SK-N-SH treated with all-trans-retinoic acid at 6 μM for 48 hours (cell line): Measurements from ENCODE around the gene CCR6.

Experiments
- ATAC-seq: fragments of 200-7000 bp; cut with Tn5 transposase; 3 replicates; pipeline ENCODE4 v1.9.1; 2020; ENCODE audit warnings: mild to moderate bottlenecking, moderate library complexity
- ARNTL ChIP-seq: fragments of 450-650 bp; formaldehyde crosslinking; IDR thresholded peaks from 2 replicates; pipeline ENCODE4 v1.5.0; 2020; ENCODE audit warnings: low read depth, mild to moderate bottlenecking, moderate library complexity, borderline replicate concordance
- BACH2 ChIP-seq: fragments of 250-450 bp; sonication (Bioruptor Pico); IDR thresholded peaks from 2 replicates; pipeline ENCODE4 v1.9.0; 2021; ENCODE audit warnings: mild to moderate bottlenecking, borderline replicate concordance
- CSDC2 ChIP-seq: fragments of 250-450 bp; sonication (Bioruptor Pico); IDR thresholded peaks from 2 replicates; pipeline ENCODE4 v1.5.0; 2020; ENCODE audit warnings: mild to moderate bottlenecking, moderate library complexity
- ESRRG ChIP-seq: fragments of 250-450 bp; sonication (Bioruptor Pico); IDR thresholded peaks from 2 replicates; pipeline ENCODE4 v1.6.1; 2021; ENCODE audit warnings: mild to moderate bottlenecking
- GLIS3 ChIP-seq: fragments of 250-450 bp; sonication (Bioruptor Pico); IDR thresholded peaks from 2 replicates; pipeline ENCODE4 v1.5.0; 2020; ENCODE audit warnings: mild to moderate bottlenecking, moderate library complexity
- ISL1 ChIP-seq: fragments of 250-450 bp; sonication (Bioruptor Pico); IDR thresholded peaks from 2 replicates; pipeline ENCODE4 v2.1.2; 2022; ENCODE audit warnings: mild to moderate bottlenecking, moderate library complexity
- PPARA ChIP-seq: fragments of 250-450 bp; sonication (Bioruptor Pico); IDR thresholded peaks from 2 replicates; pipeline ENCODE4 v1.5.0; 2020; ENCODE audit warnings: mild to moderate bottlenecking, borderline replicate concordance
- SNAI2 ChIP-seq: fragments of 250-450 bp; sonication (Bioruptor Pico); IDR thresholded peaks from 2 replicates; pipeline ENCODE4 v1.5.0; 2020; ENCODE audit warnings: mild to moderate bottlenecking, moderate library complexity
- TCF4 ChIP-seq: fragments of 250-450 bp; sonication (Bioruptor Pico); IDR thresholded peaks from 2 replicates; pipeline ENCODE4 v1.8.0; 2021; ENCODE audit warnings: mild to moderate bottlenecking, moderate library complexity, borderline replicate concordance
- TOX ChIP-seq: fragments of 250-450 bp; sonication (Bioruptor Pico); IDR thresholded peaks from 2 replicates; pipeline ENCODE4 v1.8.0; 2021; ENCODE audit warnings: mild to moderate bottlenecking, moderate library complexity, borderline replicate concordance
- ZC3H10 ChIP-seq: fragments of 250-450 bp; sonication (Bioruptor Pico); IDR thresholded peaks from 2 replicates; pipeline ENCODE4 v1.5.1; 2021; ENCODE audit warnings: mild to moderate bottlenecking, moderate library complexity
- ZFP3 ChIP-seq: fragments of 250-450 bp; sonication (Bioruptor Pico); IDR thresholded peaks from 2 replicates; pipeline ENCODE4 v1.5.0; 2020; ENCODE audit warnings: mild to moderate bottlenecking, moderate library complexity
- ZFP30 ChIP-seq: fragments of 450-650 bp; formaldehyde crosslinking; IDR thresholded peaks from 2 replicates; pipeline ENCODE4 v1.5.0; 2022; ENCODE audit warnings: mild to moderate bottlenecking, moderate library complexity
- ZNF565 ChIP-seq: fragments of 450-650 bp; formaldehyde crosslinking; conservative IDR thresholded peaks from 2 replicates; pipeline ENCODE4 v1.5.0; 2020; ENCODE audit warnings: low read depth, mild to moderate bottlenecking, moderate library complexity
- ZNF70 ChIP-seq: fragments of 450-650 bp; formaldehyde crosslinking; IDR thresholded peaks from 2 replicates; pipeline ENCODE4 v1.5.0; 2020; ENCODE audit warnings: mild to moderate bottlenecking, moderate library complexity
- ZNF8 ChIP-seq: fragments of 450-650 bp; formaldehyde crosslinking; IDR thresholded peaks from 2 replicates; pipeline ENCODE4 v1.5.0; 2020; ENCODE audit warnings: mild to moderate bottlenecking, moderate library complexity
- TF ChIP-seq, protein P1 (sequence below): fragments of 250-450 bp; sonication (Bioruptor Pico); IDR thresholded peaks from 2 replicates; pipeline ENCODE4 v1.5.0; 2020; ENCODE audit warnings: mild to moderate bottlenecking, moderate library complexity
- TF ChIP-seq, protein P2 (sequence below): fragments of 250-450 bp; sonication (Bioruptor Pico); IDR thresholded peaks from 2 replicates; pipeline ENCODE4 v1.8.0; 2021; ENCODE audit warnings: low read depth, mild to moderate bottlenecking, moderate library complexity, borderline replicate concordance
- TF ChIP-seq, protein P3 (sequence below): fragments of 250-450 bp; sonication (Bioruptor Pico); IDR thresholded peaks from 2 replicates; pipeline ENCODE4 v1.8.0; 2020; ENCODE audit warnings: mild to moderate bottlenecking, moderate library complexity, borderline replicate concordance
- TF ChIP-seq, protein P4 (sequence below): fragments of 250-450 bp; sonication (Bioruptor Pico); IDR thresholded peaks from 2 replicates; pipeline ENCODE4 v1.5.1; 2021; ENCODE audit warnings: mild to moderate bottlenecking, moderate library complexity
- TF ChIP-seq, protein P5 (sequence below): fragments of 250-450 bp; sonication (Bioruptor Pico); IDR thresholded peaks from 2 replicates; pipeline ENCODE4 v1.5.1; 2020; ENCODE audit warnings: low read depth, mild to moderate bottlenecking, moderate library complexity

Gene CCR6

DNA sequence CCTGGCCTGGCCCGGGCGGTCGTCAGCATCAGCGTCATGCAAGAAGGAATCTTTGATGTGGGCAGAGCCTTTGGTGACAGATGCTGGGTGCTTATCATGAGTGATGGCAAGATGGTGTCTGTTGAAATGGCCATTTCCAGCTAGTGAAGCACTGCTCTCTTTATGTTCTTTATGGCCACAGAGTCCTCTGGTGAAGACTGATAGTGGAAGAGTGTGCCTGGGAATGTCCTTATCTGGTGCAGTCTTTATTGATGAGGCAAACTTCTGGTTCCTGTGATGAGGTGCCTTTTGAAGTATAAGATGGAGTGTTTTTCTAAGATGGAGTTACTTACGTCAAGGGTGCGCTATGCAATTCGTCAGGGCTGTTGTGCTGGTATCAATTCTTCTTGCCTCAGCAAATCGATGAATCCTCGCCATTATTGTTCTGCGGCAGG is 22.6 kb upstream of the CCR6 start:
- TF ChIP-seq SNAI2 (CRISPR knock-in tag) (no peak), ISL1 (CRISPR knock-in tag) (no peak), TOX (CRISPR knock-in tag) (no peak), ARNTL (CRISPR knock-in tag) (no peak), CSDC2 (no peak), ZFP3 (CRISPR knock-in tag) (no peak), ZC3H10 (CRISPR knock-in tag) (no peak), ZNF8 (CRISPR knock-in tag) (no peak), ZFP30 (no peak), ZNF70 (CRISPR knock-in tag) (no peak), BACH2 (CRISPR knock-in tag) (no peak), PPARA (CRISPR knock-in tag) (no peak)
- TF ChIP-seq, protein P1, sequence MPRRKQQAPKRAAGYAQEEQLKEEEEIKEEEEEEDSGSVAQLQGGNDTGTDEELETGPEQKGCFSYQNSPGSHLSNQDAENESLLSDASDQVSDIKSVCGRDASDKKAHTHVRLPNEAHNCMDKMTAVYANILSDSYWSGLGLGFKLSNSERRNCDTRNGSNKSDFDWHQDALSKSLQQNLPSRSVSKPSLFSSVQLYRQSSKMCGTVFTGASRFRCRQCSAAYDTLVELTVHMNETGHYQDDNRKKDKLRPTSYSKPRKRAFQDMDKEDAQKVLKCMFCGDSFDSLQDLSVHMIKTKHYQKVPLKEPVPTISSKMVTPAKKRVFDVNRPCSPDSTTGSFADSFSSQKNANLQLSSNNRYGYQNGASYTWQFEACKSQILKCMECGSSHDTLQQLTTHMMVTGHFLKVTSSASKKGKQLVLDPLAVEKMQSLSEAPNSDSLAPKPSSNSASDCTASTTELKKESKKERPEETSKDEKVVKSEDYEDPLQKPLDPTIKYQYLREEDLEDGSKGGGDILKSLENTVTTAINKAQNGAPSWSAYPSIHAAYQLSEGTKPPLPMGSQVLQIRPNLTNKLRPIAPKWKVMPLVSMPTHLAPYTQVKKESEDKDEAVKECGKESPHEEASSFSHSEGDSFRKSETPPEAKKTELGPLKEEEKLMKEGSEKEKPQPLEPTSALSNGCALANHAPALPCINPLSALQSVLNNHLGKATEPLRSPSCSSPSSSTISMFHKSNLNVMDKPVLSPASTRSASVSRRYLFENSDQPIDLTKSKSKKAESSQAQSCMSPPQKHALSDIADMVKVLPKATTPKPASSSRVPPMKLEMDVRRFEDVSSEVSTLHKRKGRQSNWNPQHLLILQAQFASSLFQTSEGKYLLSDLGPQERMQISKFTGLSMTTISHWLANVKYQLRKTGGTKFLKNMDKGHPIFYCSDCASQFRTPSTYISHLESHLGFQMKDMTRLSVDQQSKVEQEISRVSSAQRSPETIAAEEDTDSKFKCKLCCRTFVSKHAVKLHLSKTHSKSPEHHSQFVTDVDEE (CRISPR knock-in tag) = no peak
- TF ChIP-seq, protein P2, sequence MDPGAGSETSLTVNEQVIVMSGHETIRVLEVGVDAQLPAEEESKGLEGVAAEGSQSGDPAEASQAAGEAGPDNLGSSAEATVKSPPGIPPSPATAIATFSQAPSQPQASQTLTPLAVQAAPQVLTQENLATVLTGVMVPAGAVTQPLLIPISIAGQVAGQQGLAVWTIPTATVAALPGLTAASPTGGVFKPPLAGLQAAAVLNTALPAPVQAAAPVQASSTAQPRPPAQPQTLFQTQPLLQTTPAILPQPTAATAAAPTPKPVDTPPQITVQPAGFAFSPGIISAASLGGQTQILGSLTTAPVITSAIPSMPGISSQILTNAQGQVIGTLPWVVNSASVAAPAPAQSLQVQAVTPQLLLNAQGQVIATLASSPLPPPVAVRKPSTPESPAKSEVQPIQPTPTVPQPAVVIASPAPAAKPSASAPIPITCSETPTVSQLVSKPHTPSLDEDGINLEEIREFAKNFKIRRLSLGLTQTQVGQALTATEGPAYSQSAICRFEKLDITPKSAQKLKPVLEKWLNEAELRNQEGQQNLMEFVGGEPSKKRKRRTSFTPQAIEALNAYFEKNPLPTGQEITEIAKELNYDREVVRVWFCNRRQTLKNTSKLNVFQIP (CRISPR knock-in tag) = no peak
- TF ChIP-seq, protein P3, sequence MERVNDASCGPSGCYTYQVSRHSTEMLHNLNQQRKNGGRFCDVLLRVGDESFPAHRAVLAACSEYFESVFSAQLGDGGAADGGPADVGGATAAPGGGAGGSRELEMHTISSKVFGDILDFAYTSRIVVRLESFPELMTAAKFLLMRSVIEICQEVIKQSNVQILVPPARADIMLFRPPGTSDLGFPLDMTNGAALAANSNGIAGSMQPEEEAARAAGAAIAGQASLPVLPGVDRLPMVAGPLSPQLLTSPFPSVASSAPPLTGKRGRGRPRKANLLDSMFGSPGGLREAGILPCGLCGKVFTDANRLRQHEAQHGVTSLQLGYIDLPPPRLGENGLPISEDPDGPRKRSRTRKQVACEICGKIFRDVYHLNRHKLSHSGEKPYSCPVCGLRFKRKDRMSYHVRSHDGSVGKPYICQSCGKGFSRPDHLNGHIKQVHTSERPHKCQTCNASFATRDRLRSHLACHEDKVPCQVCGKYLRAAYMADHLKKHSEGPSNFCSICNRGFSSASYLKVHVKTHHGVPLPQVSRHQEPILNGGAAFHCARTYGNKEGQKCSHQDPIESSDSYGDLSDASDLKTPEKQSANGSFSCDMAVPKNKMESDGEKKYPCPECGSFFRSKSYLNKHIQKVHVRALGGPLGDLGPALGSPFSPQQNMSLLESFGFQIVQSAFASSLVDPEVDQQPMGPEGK = no peak
- TF ChIP-seq, protein P4, sequence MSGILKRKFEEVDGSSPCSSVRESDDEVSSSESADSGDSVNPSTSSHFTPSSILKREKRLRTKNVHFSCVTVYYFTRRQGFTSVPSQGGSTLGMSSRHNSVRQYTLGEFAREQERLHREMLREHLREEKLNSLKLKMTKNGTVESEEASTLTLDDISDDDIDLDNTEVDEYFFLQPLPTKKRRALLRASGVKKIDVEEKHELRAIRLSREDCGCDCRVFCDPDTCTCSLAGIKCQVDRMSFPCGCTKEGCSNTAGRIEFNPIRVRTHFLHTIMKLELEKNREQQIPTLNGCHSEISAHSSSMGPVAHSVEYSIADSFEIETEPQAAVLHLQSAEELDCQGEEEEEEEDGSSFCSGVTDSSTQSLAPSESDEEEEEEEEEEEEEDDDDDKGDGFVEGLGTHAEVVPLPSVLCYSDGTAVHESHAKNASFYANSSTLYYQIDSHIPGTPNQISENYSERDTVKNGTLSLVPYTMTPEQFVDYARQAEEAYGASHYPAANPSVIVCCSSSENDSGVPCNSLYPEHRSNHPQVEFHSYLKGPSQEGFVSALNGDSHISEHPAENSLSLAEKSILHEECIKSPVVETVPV (CRISPR knock-in tag) = no peak
- no peak for ATAC-seq

DNA sequence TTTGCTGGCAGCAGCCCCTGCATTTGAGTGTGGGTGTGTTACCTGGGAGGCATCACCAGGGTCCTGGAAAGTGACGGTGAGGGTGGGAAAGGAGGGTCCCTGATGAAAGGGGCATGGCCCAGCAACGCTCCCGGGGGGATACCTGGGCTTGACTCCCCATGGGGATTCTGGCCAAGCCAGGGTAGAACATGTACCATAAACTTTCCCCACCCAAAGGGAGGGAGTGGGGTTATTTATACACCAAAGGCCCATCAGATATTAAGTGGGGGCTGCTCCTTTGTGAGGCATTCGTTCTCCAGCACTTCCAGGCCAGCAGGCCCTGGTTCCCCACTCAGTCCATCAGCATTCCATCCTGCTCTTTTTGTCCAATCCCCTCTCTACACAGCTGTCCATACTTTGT is 20.6 kb upstream of the CCR6 start:
- TF ChIP-seq, protein P3 = no peak
- no peak for TF ChIP-seq ZFP3 (CRISPR knock-in tag)
- no peak for TF ChIP-seq ESRRG (CRISPR knock-in tag)
- TF ChIP-seq ZC3H10 (CRISPR knock-in tag) = no peak
- TF ChIP-seq, protein P4 (CRISPR knock-in tag) = no peak
- no peak for TF ChIP-seq TOX (CRISPR knock-in tag)
- no peak for TF ChIP-seq ARNTL (CRISPR knock-in tag)
- TF ChIP-seq ZFP30 = no peak
- TF ChIP-seq ZNF565 (CRISPR knock-in tag) = no peak
- no peak for TF ChIP-seq CSDC2
- TF ChIP-seq GLIS3 (CRISPR knock-in tag) = no peak
- no peak for TF ChIP-seq ZNF8 (CRISPR knock-in tag)
- TF ChIP-seq, protein P5, sequence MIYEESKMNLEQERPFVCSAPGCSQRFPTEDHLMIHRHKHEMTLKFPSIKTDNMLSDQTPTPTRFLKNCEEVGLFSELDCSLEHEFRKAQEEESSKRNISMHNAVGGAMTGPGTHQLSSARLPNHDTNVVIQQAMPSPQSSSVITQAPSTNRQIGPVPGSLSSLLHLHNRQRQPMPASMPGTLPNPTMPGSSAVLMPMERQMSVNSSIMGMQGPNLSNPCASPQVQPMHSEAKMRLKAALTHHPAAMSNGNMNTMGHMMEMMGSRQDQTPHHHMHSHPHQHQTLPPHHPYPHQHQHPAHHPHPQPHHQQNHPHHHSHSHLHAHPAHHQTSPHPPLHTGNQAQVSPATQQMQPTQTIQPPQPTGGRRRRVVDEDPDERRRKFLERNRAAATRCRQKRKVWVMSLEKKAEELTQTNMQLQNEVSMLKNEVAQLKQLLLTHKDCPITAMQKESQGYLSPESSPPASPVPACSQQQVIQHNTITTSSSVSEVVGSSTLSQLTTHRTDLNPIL (CRISPR knock-in tag) = no peak
- TF ChIP-seq, protein P2 (CRISPR knock-in tag) = no peak
- no peak for TF ChIP-seq ISL1 (CRISPR knock-in tag)
- no peak for TF ChIP-seq TCF4
- no peak for TF ChIP-seq BACH2 (CRISPR knock-in tag)

More for the DNA sequence above, 20.6 kb upstream of the CCR6 start:
- no peak for ATAC-seq
